ENCODE measurements around the gene PTAFR. TPM values are rescaled to one million over a fixed set of nuclear protein-coding genes. Genes with fewer than 3 reads are reported as not detected.

Gene PTAFR
- total RNA-seq, 2 donors from 2014 or later, result 2.2 to 3.9 TPM

DNA sequence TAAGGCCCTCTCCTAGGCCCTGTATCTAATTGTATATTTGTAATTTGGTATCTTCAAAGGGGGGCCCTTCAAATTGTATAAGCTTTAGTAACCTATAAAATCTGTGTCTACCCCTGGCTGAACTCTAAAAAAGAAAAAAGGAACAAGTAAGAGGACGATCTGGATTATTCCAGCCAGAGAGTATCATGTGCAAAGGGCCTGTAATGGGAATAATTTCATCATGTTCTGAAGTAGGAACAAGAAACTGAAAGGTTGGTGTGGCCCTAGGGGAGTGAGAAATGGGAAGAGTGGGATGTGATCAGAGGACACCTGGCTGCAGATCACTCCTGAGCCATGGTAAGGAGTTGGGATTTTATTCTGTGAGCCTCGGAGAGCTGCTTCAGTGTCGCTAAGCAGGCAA lies 14.7 kb downstream of the PTAFR start:
- H3K27ac ChIP-seq, result no peak overlapping the region
- no peaks in the 10 kb centered on the region for H3K4me1 ChIP-seq
- no peaks in the 10 kb centered on the region for H3K9me3 ChIP-seq
- TF ChIP-seq, protein P1, sequence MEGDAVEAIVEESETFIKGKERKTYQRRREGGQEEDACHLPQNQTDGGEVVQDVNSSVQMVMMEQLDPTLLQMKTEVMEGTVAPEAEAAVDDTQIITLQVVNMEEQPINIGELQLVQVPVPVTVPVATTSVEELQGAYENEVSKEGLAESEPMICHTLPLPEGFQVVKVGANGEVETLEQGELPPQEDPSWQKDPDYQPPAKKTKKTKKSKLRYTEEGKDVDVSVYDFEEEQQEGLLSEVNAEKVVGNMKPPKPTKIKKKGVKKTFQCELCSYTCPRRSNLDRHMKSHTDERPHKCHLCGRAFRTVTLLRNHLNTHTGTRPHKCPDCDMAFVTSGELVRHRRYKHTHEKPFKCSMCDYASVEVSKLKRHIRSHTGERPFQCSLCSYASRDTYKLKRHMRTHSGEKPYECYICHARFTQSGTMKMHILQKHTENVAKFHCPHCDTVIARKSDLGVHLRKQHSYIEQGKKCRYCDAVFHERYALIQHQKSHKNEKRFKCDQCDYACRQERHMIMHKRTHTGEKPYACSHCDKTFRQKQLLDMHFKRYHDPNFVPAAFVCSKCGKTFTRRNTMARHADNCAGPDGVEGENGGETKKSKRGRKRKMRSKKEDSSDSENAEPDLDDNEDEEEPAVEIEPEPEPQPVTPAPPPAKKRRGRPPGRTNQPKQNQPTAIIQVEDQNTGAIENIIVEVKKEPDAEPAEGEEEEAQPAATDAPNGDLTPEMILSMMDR (IDR thresholded peaks at IDR 0.05), result no peak
- no peak overlapping the region for H3K4me3 ChIP-seq
- H3K9ac ChIP-seq (ENCODE audit: low read depth in 2 of 2, low read length in 2 of 2), result no peak overlapping the region
- no peak for DNase-seq
- no peaks in the 10 kb centered on the region for H3K27me3 ChIP-seq
- H3K36me3 ChIP-seq, result no peaks in the 10 kb centered on the region
- intact Hi-C loops (cut with DNase I), result no loop called here

DNA sequence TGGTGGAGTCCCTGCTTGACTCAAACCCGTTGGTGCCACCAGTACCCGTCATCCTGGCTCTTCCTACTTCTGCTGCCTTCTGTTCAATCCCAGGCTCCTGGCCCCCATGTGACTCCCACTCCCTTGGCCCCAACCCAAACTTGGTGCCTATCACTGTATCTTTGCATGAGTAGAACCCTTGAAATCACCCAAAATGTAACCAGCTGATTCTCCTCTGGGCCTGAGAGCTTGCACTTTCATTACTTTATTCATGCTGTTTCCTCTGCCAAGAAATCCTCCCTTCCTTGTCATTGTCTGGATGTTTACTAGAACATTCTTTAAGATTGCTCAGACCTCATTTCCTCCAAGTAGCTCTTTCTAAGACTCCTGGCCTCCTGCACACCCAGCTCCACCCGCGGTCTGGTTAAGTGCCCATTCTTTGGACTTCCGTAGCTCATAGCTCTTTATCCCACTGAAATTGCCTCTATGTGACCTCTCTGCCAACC lies 15.7 kb downstream of the PTAFR start:
- Histone ChIP-seq H3K27ac (peak overlapping the region; percentile 23), H3K27me3 (no peaks in the 10 kb centered on the region), H3K9ac (ENCODE audit: low read depth in 2 of 2, low read length in 2 of 2) (no peak overlapping the region), H3K4me1 (no peaks in the 10 kb centered on the region), H3K36me3 (no peaks in the 10 kb centered on the region), H3K9me3 (no peaks in the 10 kb centered on the region), H3K4me3 (no peak overlapping the region)
- DNase-seq, result no peak
- TF ChIP-seq, protein P1 (IDR thresholded peaks at IDR 0.05), result no peak
- intact Hi-C loops (cut with DNase I), result no loop called here

DNA sequence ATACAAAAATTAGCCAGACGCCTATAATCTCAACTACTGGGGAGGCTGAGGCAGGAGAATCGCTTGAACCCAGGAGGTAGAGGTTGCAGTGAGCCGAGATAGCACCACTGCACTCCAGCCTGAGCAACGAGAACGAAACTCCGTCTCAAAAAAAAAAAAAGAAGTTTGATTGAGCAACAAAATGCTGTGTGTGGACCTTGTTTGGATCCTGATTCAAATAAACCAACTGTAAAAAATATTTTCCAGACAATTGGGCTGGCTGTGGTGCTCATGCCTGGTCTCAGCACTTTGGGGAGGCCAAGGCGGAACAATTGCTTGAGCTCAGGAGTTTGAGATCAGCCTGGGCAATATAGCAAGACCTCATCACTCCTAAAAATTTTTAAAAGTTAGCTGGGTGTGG lies 16.8 kb downstream of the PTAFR start:
- Histone ChIP-seq H3K9me3 (no peaks in the 10 kb centered on the region), H3K4me1 (no peaks in the 10 kb centered on the region), H3K9ac (ENCODE audit: low read depth in 2 of 2, low read length in 2 of 2) (no peak overlapping the region), H3K4me3 (no peak overlapping the region), H3K27ac (no peak overlapping the region), H3K36me3 (no peaks in the 10 kb centered on the region), H3K27me3 (no peaks in the 10 kb centered on the region)
- TF ChIP-seq, protein P1 (IDR thresholded peaks at IDR 0.05), result no peak
- intact Hi-C loops (cut with DNase I), result no loop called here
- DNase-seq, result no peak

DNA sequence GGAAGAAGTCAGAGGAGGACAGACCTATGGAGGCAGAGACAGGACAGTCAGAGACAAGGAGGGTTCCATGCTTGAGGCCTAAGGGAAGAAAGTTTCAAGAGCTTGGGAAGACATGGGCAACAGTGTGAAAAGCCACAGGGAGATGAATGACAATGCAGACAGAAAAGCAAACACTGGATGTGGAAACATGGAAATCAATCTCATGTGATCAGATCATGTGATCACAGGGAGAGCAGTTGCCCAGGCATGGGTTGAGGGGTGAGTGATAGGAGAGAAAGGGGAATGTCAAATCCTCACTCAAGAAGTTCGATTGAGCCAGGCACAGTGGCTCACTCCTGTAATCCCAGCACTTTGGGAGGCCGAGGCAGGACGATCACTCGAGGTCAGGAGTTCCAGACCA lies 17.2 kb downstream of the PTAFR start:
- no peak overlapping the region for H3K9ac ChIP-seq (ENCODE audit: low read depth in 2 of 2, low read length in 2 of 2)
- no peaks in the 10 kb centered on the region for H3K36me3 ChIP-seq
- no peaks in the 10 kb centered on the region for H3K9me3 ChIP-seq
- H3K4me1 ChIP-seq, result no peaks in the 10 kb centered on the region
- no peak overlapping the region for H3K4me3 ChIP-seq
- no peaks in the 10 kb centered on the region for H3K27me3 ChIP-seq
- intact Hi-C loops (cut with DNase I), result no loop called here
- H3K27ac ChIP-seq, result no peak overlapping the region
- TF ChIP-seq, protein P1 (IDR thresholded peaks at IDR 0.05), result no peak
- no peak for DNase-seq

DNA sequence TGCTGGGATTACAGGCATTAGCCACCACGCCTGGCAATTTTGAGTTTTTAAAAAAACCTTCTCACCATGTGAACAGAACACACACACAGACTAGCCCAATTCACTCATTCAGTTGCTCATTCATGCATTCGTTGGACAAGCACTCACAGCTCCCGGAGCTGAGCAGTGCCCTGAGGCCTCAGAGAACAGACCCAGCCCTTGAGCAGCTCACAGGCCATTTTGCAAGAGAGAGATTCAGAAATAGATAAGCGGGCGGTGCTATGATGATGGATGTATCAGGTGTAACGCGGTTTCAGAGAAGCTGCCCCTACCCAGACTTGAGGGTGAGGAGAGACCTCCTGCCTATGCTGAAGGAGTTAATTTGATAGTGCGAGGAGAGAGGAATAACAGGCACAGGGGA lies 18.6 kb downstream of the PTAFR start:
- no peak overlapping the region for H3K9ac ChIP-seq (ENCODE audit: low read depth in 2 of 2, low read length in 2 of 2)
- H3K4me1 ChIP-seq, result no peaks in the 10 kb centered on the region

More for the DNA sequence above, 18.6 kb downstream of the PTAFR start:
- no peaks in the 10 kb centered on the region for H3K36me3 ChIP-seq
- intact Hi-C loops (cut with DNase I), result no loop called here
- TF ChIP-seq, protein P1 (IDR thresholded peaks at IDR 0.05), result no peak
- no peak overlapping the region for H3K27ac ChIP-seq
- DNase-seq, result no peak
- H3K27me3 ChIP-seq, result no peaks in the 10 kb centered on the region
- H3K9me3 ChIP-seq, result no peaks in the 10 kb centered on the region
- H3K4me3 ChIP-seq, result no peak overlapping the region
